Activated CD4-positive, alpha-beta T cell treated with anti-CD3 and anti-CD28 coated beads, Interleukin-2, Interleukin-4, amounts not matched to agents 100 ng/mL and 50 ng/mL, durations not matched to agents 16 hours and 8 hours (primary cell): ENCODE data around the gene TRPM8.
"Not testable (repeated sequence)": the region's sequence is repeated elsewhere in the genome, so short reads cannot be mapped to it uniquely, and the experiment has no call there.

Source experiments
- DNase-seq: peaks from one replicate; pipeline ENCODE4 v3.0.0-alpha.2; 2020; ENCODE audit warnings: low spot score

The TRPM8 gene

GRCh38 chr2:233938676-233939370, 21.6 kb downstream of the TRPM8 start:
- DNase-seq = no peak

GRCh38 chr2:233940376-233941276, 23.5 kb downstream of the TRPM8 start:
- DNase-seq = no peak

GRCh38 chr2:233942731-233943130, 25.6 kb downstream of the TRPM8 start:
- DNase-seq = no peak

- DNase-seq = no peak
These were observed 27.1 kb downstream of the TRPM8 start for GRCh38 chr2:233944269-233944668.

GRCh38 chr2:233944722-233945121, 27.5 kb downstream of the TRPM8 start:
- no peak for DNase-seq

- no peak for DNase-seq
These were observed 28.0 kb downstream of the TRPM8 start for GRCh38 chr2:233945146-233945545.

GRCh38 chr2:233950078-233950825, 33.1 kb downstream of the TRPM8 start:
- DNase-seq = no peak

GRCh38 chr2:233952335-233952734, 35.2 kb downstream of the TRPM8 start:
- no peak for DNase-seq

- DNase-seq = no peak
These were observed 36.1 kb downstream of the TRPM8 start for GRCh38 chr2:233953087-233953801.

- DNase-seq = no peak
These were observed 43.0 kb downstream of the TRPM8 start for GRCh38 chr2:233960203-233960602.

GRCh38 chr2:233961905-233962304, 44.7 kb downstream of the TRPM8 start:
- DNase-seq = no peak

- no peak for DNase-seq
These were observed 47.4 kb downstream of the TRPM8 start for GRCh38 chr2:233964581-233964980.

GRCh38 chr2:233965032-233965603, 47.9 kb downstream of the TRPM8 start:
- DNase-seq = no peak

- not testable (repeated sequence) for DNase-seq
These were observed 48.5 kb downstream of the TRPM8 start for GRCh38 chr2:233965646-233966045.

GRCh38 chr2:233966388-233966787, 49.2 kb downstream of the TRPM8 start:
- DNase-seq = no peak

GRCh38 chr2:233967164-233967563, 50.0 kb downstream of the TRPM8 start:
- no peak for DNase-seq

GRCh38 chr2:233968556-233968955, 51.4 kb downstream of the TRPM8 start:
- DNase-seq = no peak

GRCh38 chr2:233972460-233972859, 55.3 kb downstream of the TRPM8 start:
- not testable (repeated sequence) for DNase-seq

GRCh38 chr2:233972941-233973575, 55.9 kb downstream of the TRPM8 start:
- DNase-seq = no peak

GRCh38 chr2:233973786-233974185, 56.6 kb downstream of the TRPM8 start:
- no peak for DNase-seq

- DNase-seq = peak; percentile 51
These were observed 57.4 kb downstream of the TRPM8 start for GRCh38 chr2:233974530-233975071.
